Measurements from ENCODE around the gene FBXW5. TPM values are rescaled to one million over a fixed set of nuclear protein-coding genes. Genes with fewer than 3 reads are reported as not detected.

Gene FBXW5
- total RNA-seq, 1 experiment from 2014 or later: 70.5 TPM

GRCh38 chr9:136969150-136969549, 24.6 kb upstream of the FBXW5 start:
- ATAC-seq: no peak
- TF ChIP-seq NR3C1 (CRISPR knock-in tag; conservative IDR thresholded peaks at IDR 0.05; ENCODE audit: low read depth) (no peak), PRRX2 (CRISPR knock-in tag; IDR thresholded peaks at IDR 0.05) (no peak), ZNF138 (CRISPR knock-in tag; conservative IDR thresholded peaks at IDR 0.05) (no peak), ZNF219 (CRISPR knock-in tag; IDR thresholded peaks at IDR 0.05; ENCODE audit: borderline replicate concordance) (no peak), SOX15 (CRISPR knock-in tag; IDR thresholded peaks at IDR 0.05) (no peak), ZMAT4 (CRISPR knock-in tag; IDR thresholded peaks at IDR 0.05) (no peak), MLX (CRISPR knock-in tag; IDR thresholded peaks at IDR 0.05) (no peak), ATF3 (CRISPR knock-in tag; conservative IDR thresholded peaks at IDR 0.05) (no peak), IRF2 (CRISPR knock-in tag; IDR thresholded peaks at IDR 0.05; ENCODE audit: borderline replicate concordance, low read depth) (no peak), NFATC4 (CRISPR knock-in tag; IDR thresholded peaks at IDR 0.05) (no peak), CREB1 (CRISPR knock-in tag; IDR thresholded peaks at IDR 0.05) (no peak), ZNF425 (CRISPR knock-in tag; conservative IDR thresholded peaks at IDR 0.05) (no peak), NFE2L1 (CRISPR knock-in tag; IDR thresholded peaks at IDR 0.05) (no peak), JUN (CRISPR knock-in tag; IDR thresholded peaks at IDR 0.05) (no peak), SP1 (CRISPR knock-in tag; conservative IDR thresholded peaks at IDR 0.05) (no peak)
- TF ChIP-seq, protein P1, sequence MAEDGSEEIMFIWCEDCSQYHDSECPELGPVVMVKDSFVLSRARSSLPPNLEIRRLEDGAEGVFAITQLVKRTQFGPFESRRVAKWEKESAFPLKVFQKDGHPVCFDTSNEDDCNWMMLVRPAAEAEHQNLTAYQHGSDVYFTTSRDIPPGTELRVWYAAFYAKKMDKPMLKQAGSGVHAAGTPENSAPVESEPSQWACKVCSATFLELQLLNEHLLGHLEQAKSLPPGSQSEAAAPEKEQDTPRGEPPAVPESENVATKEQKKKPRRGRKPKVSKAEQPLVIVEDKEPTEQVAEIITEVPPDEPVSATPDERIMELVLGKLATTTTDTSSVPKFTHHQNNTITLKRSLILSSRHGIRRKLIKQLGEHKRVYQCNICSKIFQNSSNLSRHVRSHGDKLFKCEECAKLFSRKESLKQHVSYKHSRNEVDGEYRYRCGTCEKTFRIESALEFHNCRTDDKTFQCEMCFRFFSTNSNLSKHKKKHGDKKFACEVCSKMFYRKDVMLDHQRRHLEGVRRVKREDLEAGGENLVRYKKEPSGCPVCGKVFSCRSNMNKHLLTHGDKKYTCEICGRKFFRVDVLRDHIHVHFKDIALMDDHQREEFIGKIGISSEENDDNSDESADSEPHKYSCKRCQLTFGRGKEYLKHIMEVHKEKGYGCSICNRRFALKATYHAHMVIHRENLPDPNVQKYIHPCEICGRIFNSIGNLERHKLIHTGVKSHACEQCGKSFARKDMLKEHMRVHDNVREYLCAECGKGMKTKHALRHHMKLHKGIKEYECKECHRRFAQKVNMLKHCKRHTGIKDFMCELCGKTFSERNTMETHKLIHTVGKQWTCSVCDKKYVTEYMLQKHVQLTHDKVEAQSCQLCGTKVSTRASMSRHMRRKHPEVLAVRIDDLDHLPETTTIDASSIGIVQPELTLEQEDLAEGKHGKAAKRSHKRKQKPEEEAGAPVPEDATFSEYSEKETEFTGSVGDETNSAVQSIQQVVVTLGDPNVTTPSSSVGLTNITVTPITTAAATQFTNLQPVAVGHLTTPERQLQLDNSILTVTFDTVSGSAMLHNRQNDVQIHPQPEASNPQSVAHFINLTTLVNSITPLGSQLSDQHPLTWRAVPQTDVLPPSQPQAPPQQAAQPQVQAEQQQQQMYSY (CRISPR knock-in tag; IDR thresholded peaks at IDR 0.05): no peak
- Mint-ChIP-seq H3K27ac (no peak overlapping the region), H3K27me3 (ENCODE audit: low read depth) (no peaks in the 10 kb centered on the region), H3K36me3 (no peaks in the 10 kb centered on the region), H3K4me1 (peaks cover 10% of the 10 kb centered on the region), H3K4me3 (no peak overlapping the region), H3K9me3 (no peaks in the 10 kb centered on the region)
- ChIA-PET POLR2A (interaction anchor here (0.6 kb wide), 1 partner anchor 407 kb away, joined by 5 read pairs; no protein-coding TSS in a partner anchor), CTCF (interaction anchor here (0.5 to 4.5 kb wide), 6 partner anchors 9 to 331 kb away, joined by 3 to 19 read pairs (median 6); no protein-coding TSS in a partner anchor)
- DNase-seq (ENCODE audit: low spot score): no peak

DNA sequence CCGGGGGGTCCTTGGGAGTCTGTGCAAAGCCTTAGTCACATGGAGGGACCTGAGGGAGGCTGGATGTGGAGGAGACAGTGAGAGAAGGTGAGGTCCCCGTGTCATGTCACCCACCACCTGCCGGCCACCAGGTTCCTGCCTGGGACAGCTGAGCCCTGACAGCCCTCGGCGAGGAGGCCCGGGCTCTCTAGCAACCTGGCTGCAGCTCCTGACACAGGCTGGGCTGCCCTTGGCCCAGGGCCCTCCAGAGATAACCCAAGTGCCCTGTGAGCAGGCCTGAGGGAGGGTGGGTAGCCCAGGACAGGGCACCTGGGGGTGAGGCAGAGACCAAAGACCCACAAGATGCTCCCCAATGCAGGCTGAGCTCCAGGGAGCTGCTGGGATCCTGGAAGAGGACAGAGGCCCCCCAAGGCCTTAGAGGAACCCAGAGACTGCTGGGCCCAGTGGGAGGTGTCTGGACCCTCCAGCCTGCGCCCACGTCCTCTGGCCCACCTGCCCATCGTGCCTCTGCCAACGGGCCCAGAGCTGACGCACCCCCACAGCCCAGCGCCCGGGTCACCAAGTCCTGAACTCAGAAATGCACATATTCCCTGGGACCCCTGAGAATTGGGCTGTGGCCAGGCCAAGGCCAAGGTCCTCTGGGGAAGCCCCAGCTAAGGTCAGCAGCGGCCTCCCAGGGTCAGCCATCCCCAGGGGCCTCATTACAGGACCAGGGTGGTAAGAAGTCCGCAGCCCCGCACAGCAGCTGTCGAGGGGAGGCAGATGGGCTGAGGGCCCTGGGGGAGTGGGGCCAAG, 24.0 kb upstream of the FBXW5 start:
- Mint-ChIP-seq H3K9me3 (no peaks in the 10 kb centered on the region), H3K4me3 (no peak overlapping the region), H3K36me3 (no peaks in the 10 kb centered on the region), H3K4me1 (peaks cover 10% of the 10 kb centered on the region), H3K27ac (no peak overlapping the region), H3K27me3 (ENCODE audit: low read depth) (no peaks in the 10 kb centered on the region)
- DNase-seq (ENCODE audit: low spot score) (no peak), ATAC-seq (no peak)
- ChIA-PET POLR2A (interaction anchor here (0.6 kb wide), 1 partner anchor 408 kb away, joined by 5 read pairs; no protein-coding TSS in a partner anchor), CTCF (interaction anchor here (0.6 to 4.5 kb wide), 5 partner anchors 10 to 99 kb away, joined by 3 to 19 read pairs (median 5); no protein-coding TSS in a partner anchor)
- TF ChIP-seq, protein P2, sequence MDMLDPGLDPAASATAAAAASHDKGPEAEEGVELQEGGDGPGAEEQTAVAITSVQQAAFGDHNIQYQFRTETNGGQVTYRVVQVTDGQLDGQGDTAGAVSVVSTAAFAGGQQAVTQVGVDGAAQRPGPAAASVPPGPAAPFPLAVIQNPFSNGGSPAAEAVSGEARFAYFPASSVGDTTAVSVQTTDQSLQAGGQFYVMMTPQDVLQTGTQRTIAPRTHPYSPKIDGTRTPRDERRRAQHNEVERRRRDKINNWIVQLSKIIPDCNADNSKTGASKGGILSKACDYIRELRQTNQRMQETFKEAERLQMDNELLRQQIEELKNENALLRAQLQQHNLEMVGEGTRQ (CRISPR knock-in tag; IDR thresholded peaks at IDR 0.05): no peak
- TF ChIP-seq MYBL2 (CRISPR knock-in tag; IDR thresholded peaks at IDR 0.05) (no peak), GRHL2 (CRISPR knock-in tag; IDR thresholded peaks at IDR 0.05; ENCODE audit: insufficient replicate concordance, severe bottlenecking) (no peak), JUN (CRISPR knock-in tag; IDR thresholded peaks at IDR 0.05) (no peak)
- TF ChIP-seq, protein P1 (CRISPR knock-in tag; IDR thresholded peaks at IDR 0.05): no peak

Measured in WTC11 (cell line).